Inflammatory macrophage treated with lipopolysaccharide for 4 hours (primary cell): ENCODE measurements around the gene FAM174B.

Experiments
- DNase-seq: peaks from one replicate; pipeline ENCODE4 v3.0.0-alpha.2; 2020

FAM174B gene

DNA sequence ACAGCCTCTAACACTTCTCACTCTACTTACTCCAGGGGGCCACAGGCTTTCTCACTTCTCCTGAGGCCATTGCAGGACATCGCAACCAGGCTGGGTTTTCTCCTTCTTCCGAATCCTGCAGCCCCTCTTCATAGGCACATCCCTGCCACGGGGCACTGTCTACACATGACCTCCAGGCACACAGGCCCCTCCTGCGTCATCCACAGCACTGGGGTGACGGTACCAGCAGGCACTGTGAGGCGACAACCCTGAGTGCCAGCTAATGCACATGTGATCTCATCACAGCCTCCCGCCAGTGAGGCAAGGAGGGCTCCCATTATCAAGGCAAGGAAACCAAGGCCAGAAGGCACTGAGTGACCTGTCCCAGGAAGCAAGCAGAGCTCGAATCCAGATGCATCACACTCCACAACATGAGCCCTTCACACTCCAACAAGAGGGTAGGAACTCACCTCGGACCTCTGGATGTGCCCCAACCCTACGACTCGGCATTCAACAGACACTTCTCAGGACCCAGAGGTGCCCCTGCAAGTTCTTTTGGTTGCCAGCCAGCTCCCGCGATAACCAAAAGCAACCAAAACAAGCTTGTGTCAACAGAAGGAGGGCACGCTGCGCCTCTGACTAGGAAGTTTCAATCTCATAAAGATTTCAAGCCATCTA is 16.7 kb downstream of the FAM174B start:
- no peak for DNase-seq

DNA sequence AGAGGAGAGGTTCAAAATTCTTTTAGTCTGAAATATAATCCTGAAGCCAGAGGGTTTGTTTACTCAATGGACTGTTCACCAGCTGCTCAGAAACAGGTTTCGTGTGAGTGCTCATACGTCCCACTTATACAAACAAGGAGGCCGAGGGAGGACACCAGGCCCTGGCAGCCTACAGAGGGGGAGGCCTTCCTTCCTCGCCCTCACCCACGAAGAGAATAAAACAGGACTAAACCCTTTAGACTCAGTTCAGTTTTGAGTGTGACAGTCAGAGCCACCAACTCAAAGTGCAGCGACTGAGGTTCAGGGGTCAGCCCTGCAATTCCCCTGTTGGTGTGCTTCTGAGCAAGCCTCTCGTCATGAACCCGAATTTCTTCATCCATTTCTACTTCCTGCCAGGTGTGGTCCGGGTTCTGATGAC is 17.3 kb downstream of the FAM174B start:
- no peak for DNase-seq

DNA sequence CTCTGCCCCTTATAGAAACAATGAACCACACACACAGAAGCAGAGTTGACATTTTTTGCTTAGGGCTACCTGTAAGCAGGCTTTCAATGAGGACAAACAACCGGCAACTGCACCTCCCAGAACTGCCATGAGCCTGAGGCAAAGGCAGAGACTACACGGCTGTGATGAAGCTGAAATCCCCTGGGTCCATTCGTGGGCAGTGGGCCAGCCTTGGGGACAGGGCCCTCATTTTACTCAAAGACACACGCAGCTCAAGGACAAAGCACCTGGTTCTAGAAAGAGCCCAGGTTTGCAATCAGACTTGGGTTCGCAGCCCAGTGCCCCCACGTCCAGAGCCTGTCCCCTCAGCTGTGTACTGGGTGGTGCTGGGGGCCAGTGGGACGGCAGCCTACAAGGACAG is 17.9 kb downstream of the FAM174B start:
- no peak for DNase-seq

DNA sequence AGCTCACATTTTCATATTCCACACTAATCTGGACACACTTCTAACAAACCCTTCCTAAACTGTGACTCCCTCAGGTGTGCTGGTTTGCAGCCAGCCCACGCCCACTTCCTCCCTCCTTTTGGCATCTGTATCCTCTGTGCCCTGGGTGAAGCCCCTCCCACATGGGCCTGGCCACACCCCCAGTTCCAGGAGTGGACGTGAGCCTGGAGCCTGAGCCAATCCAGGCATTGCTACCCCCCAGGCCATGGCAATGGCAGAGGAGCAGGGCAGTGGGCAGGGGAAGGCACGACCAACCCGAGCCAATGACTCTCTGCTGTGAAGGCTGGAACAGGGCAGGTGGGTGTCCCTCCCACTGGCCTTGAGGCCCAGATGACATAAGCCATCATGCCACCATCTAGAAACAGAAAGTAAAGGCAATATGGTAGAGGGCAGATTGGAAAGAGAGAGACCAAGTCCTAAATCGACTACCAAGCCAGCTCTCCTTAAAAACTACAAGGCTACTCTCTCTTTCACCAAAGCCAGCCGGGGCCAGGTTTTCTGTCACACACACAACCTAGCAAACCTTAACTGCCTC is 18.6 kb downstream of the FAM174B start:
- DNase-seq, result peak; percentile 35

DNA sequence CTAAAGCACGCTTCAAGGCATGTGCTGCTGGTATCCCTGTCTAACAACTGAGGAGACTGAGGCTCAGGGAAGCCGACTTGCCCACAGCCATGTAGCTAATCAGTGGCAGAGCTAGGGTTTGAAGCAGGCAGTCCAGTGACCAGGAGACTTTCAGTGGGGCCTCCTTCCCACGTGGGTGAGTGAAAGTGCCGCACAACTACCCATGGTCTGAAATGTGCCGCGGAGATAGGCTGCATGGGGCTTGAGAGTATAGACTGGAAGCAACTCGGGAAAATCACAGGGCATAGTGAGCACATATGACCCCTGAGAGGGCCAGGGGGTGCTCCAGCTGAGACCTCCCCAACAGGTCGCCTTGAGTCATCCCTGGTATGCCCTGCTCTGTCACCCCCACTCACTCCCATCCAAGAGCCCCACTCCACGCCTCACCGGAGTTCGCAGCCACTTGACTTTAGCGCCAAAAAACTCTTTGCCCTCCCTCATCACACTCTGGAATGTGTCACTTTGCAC is 19.1 kb downstream of the FAM174B start:
- DNase-seq, result no peak

GRCh38 chr15:92634671-92635201 is 20.8 kb downstream of the FAM174B start:
- DNase-seq, result no peak

DNA sequence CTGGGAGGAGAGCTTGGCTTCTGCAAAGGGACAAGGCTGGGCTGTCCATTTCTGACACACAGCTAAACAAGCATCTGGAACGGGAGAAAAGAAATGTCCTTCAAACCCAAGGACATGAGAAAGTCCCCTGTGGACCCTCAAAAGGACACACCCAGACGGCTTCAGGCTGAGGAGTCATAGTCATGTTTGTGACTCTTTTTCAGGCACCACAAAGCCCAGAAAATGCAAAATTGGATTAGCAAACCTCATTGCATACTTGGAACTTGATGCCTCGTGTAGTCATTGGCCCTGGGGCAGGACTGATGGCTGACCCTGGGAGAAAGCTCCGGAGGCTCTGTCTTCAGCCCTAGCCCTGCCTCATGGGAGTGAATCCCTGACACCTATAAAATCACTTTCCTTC is 21.5 kb downstream of the FAM174B start:
- DNase-seq, result no peak

DNA sequence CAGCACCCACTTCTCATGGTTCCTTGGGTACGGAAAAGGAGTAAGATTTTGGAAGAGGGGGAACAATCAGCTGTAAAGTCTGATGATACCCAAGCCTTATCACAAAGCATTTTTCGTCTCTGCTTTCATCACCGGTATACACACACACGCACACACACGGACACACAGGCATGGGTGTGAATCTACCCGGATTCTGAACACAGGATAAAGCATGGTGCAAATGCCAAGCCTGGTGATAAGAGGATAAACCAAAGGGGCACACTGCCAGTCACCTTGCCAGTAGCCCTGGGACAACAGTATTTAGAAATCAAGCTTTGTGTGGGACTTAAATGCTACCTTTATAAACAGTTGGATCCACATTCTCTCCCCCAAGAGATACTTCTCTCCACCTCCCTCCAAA is 22.2 kb downstream of the FAM174B start:
- DNase-seq, result no peak

DNA sequence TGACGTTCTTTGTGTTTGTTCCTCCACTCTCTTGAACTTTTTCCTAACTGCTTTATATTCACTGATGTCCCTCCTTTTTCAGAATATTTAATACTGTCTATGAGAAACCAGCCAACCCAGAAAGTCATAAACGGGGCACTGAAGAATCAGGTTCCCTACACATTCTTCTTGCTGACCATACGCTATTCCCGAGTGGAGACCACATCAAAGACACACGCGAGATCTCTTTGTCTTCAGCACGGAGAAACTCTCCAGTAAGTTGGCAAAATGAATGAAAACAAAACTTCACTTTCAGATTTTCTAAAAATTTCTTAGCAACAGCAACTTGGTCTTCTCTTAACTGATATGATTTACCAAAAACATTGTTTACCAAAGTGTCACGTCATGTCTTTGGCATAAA is 22.6 kb downstream of the FAM174B start:
- DNase-seq, result no peak

GRCh38 chr15:92631721-92632120 is 23.9 kb downstream of the FAM174B start:
- DNase-seq, result no peak

GRCh38 chr15:92629975-92630626 is 25.5 kb downstream of the FAM174B start:
- DNase-seq, result no peak

DNA sequence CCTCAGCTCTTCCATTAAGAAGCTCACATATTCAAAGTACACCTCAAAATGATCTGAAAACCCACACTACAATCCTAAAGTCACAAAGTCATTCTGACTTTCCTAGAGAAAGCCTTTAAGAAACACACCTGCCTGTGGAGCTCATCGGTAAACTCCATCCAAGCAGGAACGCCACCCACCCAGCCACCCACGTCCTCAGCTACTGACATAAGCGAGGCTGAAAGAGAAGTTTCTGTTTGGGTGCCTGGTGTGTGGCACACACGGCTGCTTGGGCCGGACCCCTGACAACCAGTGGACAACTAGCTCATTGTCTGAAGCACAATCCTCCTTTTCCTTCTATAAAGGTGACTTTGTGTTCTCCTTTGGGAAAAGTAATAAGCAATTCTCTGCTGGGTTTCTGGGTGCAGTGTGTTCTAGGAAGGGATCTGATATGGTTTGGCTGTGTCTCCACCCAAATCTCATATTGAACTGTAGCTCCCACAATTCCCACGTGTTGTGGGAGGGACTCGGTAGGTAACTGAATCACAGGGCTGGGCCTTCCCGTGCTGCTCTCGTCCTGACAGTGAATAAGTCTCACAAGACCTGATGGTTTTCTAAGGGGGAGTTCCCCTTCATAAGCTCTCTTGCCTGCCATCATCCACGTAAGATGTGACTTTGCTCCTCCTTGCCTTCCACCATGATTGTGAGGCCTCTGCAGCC is 26.1 kb downstream of the FAM174B start:
- peak; percentile 7 for DNase-seq

DNA sequence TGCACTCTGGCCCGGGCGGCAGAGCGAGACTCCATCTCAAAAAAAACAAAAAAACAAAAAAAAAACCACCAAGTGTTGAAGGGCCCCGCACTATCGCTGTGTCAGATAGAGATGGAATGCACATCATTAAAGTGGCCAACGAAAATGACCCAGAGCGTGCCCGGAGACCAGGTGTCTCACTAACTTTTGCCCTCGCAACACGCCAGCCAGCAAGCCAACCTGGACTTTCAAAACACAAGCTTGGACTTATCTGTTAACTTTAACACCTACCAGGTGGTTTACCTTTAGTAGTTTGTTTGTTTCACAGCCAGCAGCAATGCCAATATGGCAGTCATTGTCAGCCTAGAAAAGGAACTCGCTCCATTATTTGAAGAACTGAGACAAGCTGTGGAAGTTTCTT is 28.6 kb downstream of the FAM174B start:
- DNase-seq, result no peak

DNA sequence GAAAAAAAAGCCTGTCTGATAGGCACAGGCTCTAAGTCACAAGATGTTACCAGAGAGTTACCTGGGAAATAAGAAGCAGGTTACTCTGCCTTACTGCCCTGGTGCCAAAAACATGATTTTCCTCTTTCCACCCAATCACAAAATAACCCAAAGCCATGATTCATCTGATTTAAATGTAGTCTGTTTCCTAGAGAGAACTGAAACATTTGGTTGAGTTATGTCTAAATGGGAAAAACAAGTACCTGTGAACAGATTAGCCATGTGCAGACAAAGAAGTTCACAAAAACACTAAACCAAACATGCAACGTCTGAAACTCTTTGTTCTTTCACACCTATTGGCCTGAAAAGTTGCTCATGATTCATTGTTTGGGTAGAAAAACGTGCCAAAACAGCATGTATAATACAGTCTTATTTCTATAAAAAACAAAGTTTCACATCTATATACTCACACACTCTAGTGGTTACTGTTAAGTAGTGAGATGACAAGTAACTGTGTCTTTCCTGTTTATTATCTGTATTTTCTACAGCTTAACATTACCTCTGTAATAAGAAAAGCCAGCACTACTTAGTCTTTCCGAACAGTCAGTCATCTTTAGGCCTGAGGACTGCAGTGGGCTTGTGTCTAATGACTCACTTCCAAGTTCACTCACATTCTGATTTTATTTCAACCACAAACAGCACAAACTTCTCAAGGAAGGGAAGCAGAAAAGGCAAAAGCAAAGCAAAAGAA is 30.2 kb downstream of the FAM174B start:
- no peak for DNase-seq

DNA sequence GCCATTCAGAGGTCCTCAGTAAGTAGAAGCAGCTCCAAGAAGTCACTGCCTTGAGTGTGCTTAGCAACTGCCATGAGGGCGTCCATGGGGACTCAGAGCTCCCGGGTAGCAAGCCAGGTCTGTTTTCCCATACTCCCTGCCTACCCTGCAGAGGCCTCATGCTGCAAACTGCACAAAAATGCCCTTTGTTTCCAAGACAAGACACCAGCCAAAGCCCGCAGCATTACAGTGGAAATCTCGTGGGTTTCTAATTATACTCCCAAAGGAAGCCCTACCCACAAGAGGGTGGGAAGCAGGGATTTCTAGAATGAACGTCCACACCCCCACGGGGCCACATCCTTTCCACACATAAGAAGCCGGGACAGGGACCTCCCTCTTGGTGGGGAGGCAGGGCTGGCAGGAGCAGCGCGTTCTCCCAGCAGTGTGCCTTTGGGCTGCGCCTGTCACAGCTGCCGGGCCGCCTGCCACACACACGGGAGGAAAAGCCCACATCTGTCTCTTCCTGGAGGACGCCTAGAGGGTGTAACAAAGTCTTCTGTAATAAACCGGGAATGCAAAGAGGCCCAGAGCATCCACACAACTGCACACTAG is 31.1 kb downstream of the FAM174B start:
- DNase-seq, result no peak

DNA sequence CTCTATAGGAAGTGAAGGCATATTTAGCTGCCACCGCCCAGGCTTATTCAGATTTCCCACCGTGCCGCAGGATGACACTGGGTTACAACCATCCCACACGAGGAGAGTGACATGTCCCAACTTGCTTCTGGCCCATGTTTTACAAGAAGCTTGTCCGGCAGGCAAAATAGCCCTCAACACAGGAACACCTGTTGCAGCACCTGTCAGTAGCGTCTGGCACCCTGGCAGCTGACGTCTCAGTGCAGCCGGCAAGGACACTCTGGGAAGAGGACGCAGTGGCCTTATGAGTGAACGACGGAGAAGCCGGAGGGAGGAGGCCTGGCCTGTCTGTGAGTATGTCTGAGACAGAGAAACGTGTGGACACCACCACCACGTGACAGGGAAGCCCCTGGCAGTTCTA is 32.1 kb downstream of the FAM174B start:
- DNase-seq, result no peak

GRCh38 chr15:92621972-92622533 is 33.5 kb downstream of the FAM174B start:
- no peak for DNase-seq

DNA sequence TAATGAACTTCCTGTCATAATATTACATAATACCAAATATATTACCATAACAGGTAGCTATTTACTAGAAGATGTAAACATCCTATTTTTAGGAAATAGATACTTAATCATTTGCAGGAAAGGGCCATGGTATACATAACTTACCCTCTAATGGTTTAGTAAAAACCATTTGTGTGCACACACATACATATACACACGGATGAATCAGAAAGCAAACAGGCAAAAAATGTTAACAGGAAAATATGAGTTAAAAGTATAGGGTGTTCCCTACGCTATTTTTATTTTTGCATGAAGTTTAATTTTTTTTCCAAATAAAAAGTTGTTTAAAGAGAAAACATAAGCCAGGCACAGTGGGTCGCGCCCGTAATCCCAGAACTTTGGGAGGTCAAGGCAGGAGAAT is 34.6 kb downstream of the FAM174B start:
- no peak for DNase-seq

GRCh38 chr15:92619145-92620101 is 36.2 kb downstream of the FAM174B start:
- no peak for DNase-seq
